Panc1 (cell line): ENCODE measurements around the gene LDLRAD4.

ENCODE experiments used
- REST ChIP-seq, 2 experiments: IDR thresholded peaks; 2 replicates each; pipeline ENCODE4 v1.6.1; 2011 to 2012; ENCODE audit warnings: low read depth in 2 of 2, control low read depth in 1 of 2, low read length in 1 of 2, mild to moderate bottlenecking in 1 of 2, moderate library complexity in 1 of 2; ENCODE audit not compliant: insufficient read depth in 1 of 2
- TF ChIP-seq, protein P1 (sequence below): fragments of 450-650 bp; IDR thresholded peaks from 2 replicates; pipeline ENCODE4 v1.5.1; 2017; ENCODE audit warnings: mild to moderate bottlenecking

- TF ChIP-seq, protein P1, sequence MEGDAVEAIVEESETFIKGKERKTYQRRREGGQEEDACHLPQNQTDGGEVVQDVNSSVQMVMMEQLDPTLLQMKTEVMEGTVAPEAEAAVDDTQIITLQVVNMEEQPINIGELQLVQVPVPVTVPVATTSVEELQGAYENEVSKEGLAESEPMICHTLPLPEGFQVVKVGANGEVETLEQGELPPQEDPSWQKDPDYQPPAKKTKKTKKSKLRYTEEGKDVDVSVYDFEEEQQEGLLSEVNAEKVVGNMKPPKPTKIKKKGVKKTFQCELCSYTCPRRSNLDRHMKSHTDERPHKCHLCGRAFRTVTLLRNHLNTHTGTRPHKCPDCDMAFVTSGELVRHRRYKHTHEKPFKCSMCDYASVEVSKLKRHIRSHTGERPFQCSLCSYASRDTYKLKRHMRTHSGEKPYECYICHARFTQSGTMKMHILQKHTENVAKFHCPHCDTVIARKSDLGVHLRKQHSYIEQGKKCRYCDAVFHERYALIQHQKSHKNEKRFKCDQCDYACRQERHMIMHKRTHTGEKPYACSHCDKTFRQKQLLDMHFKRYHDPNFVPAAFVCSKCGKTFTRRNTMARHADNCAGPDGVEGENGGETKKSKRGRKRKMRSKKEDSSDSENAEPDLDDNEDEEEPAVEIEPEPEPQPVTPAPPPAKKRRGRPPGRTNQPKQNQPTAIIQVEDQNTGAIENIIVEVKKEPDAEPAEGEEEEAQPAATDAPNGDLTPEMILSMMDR, result no peak
- TF ChIP-seq REST (IDR thresholded peaks at IDR 0.05; ENCODE audit: insufficient read depth in 1 of 2, low read depth in 2 of 2, low read length in 1 of 2), result no peak
These were observed 15.5 kb downstream of the LDLRAD4 start for GRCh38 chr18:13233787-13234783.
